Anterior cingulate cortex (tissue), 58 donors: ENCODE measurements around the gene FHDC1.
A peak's percentile ranks its signal among the peaks of the same experiment; 100 is the strongest.
"Not testable (repeated sequence)": the region's sequence is repeated elsewhere in the genome, so short reads cannot be mapped to it uniquely, and the experiment has no call there.

Experiments
- DNase-seq, 58 donors: peaks; one replicate each; lab custom pipeline; 2025; lab: John Stamatoyannopoulos, UW

The FHDC1 gene

DNA sequence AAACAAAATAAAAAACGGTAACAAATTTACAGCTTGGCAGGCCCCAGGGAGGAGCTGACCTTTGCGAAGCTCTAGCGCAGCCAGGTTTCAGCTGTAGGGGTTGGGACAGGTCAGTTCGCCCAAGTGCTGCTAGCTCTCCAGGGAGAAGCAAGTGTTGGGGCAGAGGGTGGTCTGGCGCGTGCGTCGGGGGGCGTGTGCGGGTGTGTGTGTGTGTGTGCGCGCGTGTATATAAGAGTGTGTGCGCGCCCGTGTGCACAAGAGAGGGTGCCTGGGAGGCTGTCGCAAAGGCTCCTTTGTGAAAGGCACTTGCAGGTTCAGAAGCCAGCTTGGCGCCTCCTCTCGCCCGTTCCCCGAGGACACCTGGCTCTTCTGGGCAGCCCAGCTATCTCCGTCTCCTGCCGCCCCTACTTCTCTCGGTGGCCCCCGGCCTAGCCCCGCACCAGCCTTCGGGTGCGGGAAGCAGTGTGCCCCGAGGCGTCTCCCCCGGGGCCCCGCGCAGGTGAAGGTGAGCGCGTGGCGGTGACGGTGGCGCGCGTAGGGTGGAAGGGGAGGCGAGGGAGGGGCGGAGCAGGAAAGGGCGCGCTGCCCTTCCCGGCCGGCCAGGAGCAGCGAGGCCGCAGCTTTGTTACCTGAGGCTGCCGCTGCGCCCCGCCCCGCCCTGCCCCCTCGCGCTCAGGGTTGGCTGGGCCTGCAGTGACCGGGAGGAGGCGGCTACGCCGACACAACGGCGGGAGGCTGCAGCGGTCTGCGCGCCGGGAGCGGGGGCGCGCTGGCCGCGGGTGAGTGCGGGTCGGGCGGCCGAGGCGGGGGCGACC lies at the start of gene FHDC1:
TSS of gene FHDC1 (plus strand) at position 693 of the 815 bp plus-strand sequence. CDS start 6,735 bp downstream, outside the sequence.
- peak in 3 of 58 donors; percentile 21 to 66 (median 22) for DNase-seq

- DNase-seq: no peak
These were observed 48.1 kb upstream of the FHDC1 start for GRCh38 chr4:152887981-152888380.

- DNase-seq: no peak
These were observed 43.1 kb upstream of the FHDC1 start for GRCh38 chr4:152892974-152893373.

DNA sequence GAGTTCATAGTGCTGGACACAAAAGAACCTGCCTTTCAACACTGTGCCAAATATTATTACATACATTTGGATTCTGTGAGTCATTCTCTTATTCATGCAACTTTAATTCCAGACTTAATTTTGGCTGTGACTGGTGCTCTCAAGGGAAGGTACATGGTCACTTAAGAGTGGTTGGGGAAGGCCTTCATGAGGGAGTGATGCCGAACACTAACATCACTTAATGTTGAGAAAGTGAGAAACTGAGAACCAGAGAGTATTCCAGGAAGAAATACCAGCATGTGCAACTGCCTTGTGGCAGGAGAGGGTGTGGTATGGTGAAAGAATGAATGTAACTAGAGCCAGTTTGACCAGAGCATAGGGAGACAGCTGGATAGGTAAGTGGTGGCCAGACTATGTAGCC lies 41.5 kb upstream of the FHDC1 start:
- no peak for DNase-seq

DNA sequence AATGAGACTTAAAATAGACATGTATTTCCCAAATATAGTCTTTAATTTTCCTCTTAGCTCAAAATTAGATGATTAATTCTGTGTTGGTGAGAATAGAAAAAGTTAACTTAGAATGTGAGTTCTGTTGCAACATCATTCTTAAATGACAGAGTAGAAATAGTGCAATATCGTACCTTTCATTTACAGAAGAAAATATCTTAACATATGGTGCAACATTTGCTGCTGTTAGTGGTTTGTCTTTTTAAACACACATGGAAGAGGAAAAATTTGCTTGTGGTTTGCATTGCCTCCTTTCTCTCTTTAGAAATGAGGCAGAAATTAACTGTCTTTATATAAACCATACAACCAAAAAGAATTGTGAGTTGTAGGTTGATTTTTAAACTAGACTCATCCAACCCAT lies 39.3 kb upstream of the FHDC1 start:
- no peak for DNase-seq

DNA sequence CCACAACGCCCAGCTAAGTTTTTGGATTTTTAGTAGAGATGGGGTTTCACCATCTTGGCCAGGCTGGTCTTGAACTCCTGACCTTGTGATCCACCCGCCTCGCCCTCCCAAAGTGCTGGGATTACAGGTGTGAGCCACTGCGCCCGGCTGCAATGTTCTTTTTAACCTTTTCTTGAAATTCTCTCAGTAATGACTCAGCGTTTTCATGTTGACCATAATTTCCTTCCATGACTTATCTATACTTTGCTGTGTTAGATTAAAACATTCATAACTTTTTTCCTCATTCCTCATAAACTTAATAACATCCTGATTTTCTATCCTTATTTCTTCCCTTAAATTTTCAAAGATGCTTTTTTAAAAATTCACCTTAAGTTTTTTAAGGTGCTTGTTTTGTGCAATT lies 38.0 kb upstream of the FHDC1 start:
- DNase-seq: not testable (repeated sequence)

GRCh38 chr4:152898606-152899005 lies 37.5 kb upstream of the FHDC1 start:
- no peak for DNase-seq

DNA sequence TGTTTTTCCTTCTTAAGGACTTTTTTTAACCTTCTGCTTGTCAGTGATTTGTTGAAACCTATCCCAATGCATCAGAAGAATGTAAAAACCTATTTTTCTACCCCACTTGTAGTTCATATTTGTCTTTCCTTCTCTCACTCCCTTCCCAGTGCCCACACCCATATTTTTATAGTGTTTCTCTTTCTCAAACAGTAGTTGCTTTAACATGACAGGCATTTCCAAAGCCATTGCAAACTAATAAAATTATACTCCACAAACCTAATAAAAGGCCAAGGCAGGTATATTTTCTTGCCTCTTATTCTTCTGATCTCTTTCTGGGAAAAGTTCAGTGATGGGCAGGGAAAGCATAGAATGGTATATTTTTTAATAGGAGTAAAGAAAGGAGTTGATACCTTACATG lies 35.7 kb upstream of the FHDC1 start:
- DNase-seq: no peak

DNA sequence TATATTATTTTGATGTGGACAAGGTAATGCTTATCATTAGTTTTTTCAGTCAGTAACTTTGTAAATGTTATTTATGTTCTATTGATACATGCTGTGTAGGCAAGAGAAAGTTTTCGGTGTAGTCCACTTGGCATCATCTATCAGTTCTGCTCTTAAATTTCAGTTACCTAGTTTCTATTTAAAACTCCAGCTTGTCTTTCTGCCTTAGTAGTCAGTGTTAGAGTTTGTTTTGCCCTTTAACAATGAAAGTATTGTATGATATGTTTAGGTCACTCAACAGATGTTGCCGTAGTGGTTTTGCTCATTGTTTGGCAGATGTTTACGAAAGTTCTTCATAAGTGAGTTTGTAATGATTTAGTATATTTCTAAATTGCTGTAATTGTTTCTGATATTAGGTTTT lies 34.9 kb upstream of the FHDC1 start:
- DNase-seq: peak in 1 of 58 donors; percentile 3

GRCh38 chr4:152903658-152904057 lies 32.5 kb upstream of the FHDC1 start:
- DNase-seq: no peak

DNA sequence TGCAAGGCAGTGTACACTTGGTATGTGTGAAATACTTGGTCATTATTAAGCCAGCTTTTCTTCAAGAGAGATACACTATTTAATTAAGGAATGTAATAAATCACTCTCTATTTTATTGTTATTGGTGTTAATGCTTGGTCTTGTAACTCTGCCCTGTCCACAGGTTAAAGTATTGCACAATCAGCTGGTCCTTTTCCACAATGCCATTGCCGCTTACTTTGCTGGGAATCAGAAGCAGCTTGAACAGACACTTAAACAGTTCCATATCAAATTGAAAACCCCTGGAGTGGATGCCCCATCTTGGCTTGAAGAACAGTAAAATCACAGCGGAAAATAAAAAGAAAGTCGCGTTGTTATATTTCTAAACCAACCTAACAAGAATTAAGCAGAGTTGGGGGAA lies 26.2 kb upstream of the FHDC1 start:
- DNase-seq: no peak

GRCh38 chr4:152910521-152910920 lies 25.6 kb upstream of the FHDC1 start:
- no peak for DNase-seq

DNA sequence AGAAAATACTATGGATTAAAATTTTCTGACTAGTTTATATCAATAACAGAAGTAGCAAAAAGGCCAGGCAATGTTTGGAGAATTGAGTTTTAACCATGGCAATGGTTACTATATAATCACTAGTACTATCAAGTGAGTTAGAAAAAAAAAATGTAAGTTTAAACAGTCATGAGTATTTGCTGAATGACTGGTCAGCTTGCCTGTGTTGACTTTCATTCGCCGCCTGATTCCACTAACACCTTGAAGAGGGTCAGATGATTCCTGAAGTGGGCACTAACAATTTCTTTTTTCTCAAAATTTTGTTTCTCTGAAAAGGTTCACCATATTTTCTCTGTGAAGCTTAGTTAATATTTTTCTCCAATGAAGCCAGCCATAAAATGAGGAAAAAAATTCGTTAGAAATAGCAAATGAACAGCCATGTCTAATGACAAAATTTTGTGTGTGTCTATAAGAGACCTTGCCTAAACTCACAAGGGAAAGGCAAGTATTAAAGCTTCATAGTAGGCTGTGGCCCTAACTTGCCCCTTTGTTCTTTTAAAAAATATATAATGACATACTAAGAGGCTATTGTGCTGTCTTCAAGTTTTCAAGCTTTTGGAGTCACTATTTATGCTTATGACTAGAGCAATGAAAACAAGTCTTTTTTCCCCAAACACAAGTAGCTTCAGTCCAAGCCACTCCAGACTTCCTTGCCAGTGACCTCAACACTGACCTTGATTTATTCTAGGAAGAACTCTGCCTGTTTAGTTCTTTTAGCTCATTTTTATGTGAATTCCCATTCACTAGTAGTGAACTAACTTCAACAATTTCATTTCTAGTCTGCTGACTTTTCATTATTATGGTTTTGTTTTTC lies 18.4 kb upstream of the FHDC1 start:
- DNase-seq: no peak

GRCh38 chr4:152919826-152920225 lies 16.3 kb upstream of the FHDC1 start:
- no peak for DNase-seq

- no peak for DNase-seq
These were observed 15.4 kb upstream of the FHDC1 start for GRCh38 chr4:152920768-152921167.

GRCh38 chr4:152921284-152921683 lies 14.8 kb upstream of the FHDC1 start:
- DNase-seq: no peak

GRCh38 chr4:152925851-152926250 lies 10.3 kb upstream of the FHDC1 start:
- no peak for DNase-seq

DNA sequence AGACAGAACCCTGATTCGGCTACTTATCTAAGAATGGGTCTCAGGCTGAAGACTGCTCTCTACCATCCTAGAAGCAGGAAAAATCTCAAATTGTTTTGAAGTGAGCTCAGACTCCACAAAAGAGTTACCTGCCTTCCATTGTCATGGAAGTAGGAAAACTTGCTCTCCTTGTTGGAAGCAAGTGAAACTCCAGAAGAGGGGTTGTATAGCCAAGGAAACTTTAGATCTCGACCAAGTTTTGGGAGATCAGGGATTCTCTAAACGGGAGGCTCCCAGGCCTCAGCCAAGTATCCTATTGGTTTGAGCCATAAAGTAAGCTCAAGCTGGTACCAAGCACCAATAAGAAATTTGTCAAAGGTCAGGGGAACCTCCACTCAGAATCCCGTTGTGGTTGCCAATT lies 9.2 kb upstream of the FHDC1 start:
- DNase-seq: no peak

DNA sequence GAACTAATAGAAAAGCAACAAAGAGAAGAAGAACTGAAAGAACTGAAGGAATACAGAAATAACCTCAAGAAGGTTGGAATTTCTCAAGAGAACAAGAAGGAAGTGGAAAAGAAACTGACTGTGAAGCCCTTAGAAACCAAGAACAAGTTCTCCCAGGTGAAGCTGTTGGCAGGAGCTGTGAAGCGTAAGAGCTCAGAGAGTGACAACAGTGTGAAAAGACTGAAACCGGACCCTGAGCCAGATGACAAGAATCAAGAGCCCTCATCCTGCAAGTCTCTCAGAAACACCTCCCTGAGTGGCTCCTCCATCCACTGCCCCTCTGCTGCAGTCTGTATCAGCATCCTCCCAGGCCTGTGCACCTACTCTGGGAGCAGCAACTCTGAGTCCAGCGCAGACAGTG lies 8.4 kb upstream of the FHDC1 start:
- DNase-seq: no peak

DNA sequence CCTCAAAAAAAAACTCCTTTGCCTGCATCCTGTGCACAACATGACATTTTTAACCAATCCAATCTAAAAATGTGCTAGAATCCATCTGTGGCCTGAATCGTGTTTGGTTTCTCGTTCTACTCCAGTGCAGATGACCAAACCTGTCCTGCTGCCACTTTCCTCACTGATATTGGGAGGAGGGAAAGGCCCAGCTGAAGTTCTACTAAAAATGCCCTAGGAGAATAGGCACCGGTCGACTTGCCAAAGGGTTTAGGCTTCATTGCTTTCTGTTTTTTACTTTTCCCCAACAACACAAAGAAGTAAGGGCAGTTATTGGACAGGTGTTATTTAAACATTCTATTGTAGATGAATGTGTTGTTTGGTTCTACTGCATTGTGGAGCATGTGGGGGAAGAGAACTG lies 7.8 kb upstream of the FHDC1 start:
- no peak for DNase-seq

DNA sequence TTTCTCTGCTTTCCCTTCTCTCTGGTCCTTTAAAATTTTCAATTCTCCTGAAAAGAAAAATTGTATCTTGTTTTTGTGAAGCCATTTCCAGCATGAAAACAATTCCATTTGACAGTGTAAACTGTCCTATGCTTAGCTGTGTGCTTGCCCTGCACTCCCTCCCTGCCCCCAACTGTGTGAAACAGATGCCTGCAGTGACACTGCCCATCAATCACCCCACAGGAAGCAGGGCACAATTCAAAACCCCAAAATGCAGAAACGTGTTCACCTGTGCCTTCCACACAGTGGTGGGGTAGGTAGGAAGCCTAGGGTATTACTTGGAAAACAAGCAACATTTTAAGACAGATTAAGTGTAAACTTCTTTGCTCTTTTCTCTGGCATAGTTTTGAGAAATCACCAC lies 6.2 kb upstream of the FHDC1 start:
- no peak for DNase-seq

DNA sequence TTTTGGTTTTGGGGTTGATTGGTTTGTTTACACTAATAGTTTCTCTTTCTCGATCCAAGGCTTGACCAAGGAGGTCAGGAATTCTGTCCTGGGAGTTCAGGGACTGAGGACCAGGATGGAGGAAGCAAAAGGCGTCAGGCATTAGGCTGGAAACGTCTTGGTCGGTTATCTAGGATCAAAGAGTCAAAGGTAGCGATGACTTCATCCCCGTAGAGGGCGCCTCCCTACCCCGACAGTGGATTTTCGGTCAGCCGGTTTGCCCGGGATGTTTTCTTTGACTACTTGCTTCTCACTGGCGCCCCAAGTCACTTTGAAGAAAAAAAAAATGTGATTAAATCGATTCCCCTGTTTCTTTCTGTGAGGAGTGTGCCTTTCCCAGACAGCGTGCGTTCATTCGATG lies 980 bp upstream of the FHDC1 start:
- no peak for DNase-seq
